HG02870 (cell line): ENCODE measurements around the gene ANKRD49.

Experiments
- ATAC-seq: cut with Tn5 transposase; IDR thresholded peaks from one replicate; pipeline ENCODE4 v1.9.1; 2021; ENCODE audit warnings: mild to moderate bottlenecking, moderate library complexity; ENCODE audit not compliant: unreplicated experiment

ANKRD49 gene

GRCh38 chr11:94543695-94544645 lies 50.2 kb downstream of the ANKRD49 start, which contains the start of gene FUT4:
Gene FUT4 (plus strand): TSS chr11:94543921. CDS start chr11:94544134, 213 bp downstream.
- peak; percentile 76 for ATAC-seq

- no peak for ATAC-seq
Observed at GRCh38 chr11:94544646-94545263, 51.0 kb downstream of the ANKRD49 start.

- ATAC-seq, result no peak
Observed at GRCh38 chr11:94545264-94546161, 51.7 kb downstream of the ANKRD49 start.

- no peak for ATAC-seq
Observed at GRCh38 chr11:94546162-94546470, 52.3 kb downstream of the ANKRD49 start.

GRCh38 chr11:94546886-94547285 lies 53.1 kb downstream of the ANKRD49 start:
- no peak for ATAC-seq

GRCh38 chr11:94549146-94549545 lies 55.4 kb downstream of the ANKRD49 start:
- ATAC-seq, result no peak
